Skeletal muscle tissue (tissue), 4 donors: Measurements from ENCODE around the gene DEAF1. TPM values are rescaled to one million over a fixed set of nuclear protein-coding genes. Genes with fewer than 3 reads are reported as not detected.
A peak's percentile ranks its signal among the peaks of the same experiment; 100 is the strongest.

Experiments
- H3K27ac ChIP-seq: one replicate; pipeline ENCODE4 v1.7.0; 2013; ENCODE audit warnings: mild to moderate bottlenecking, low read depth, low read length, inconsistent platforms
- H3K27me3 ChIP-seq, 3 donors: one replicate each; pipeline ENCODE4 v1.7.0; 2013; ENCODE audit warnings: low read length in 3 of 3; ENCODE audit not compliant: control insufficient read depth in 3 of 3, insufficient read depth in 3 of 3
- H3K36me3 ChIP-seq, 3 donors: one replicate each; pipeline ENCODE4 v1.7.0; 2013; ENCODE audit warnings: low read length in 3 of 3; ENCODE audit not compliant: control insufficient read depth in 3 of 3, insufficient read depth in 3 of 3
- H3K4me1 ChIP-seq, 3 donors: one replicate each; pipeline ENCODE4 v1.7.0; 2013; ENCODE audit warnings: low read length in 3 of 3, mild to moderate bottlenecking in 3 of 3; ENCODE audit not compliant: control insufficient read depth in 3 of 3, insufficient read depth in 3 of 3
- H3K4me3 ChIP-seq, 3 donors: one replicate each; pipeline ENCODE4 v1.7.0; 2013; ENCODE audit warnings: low read length in 3 of 3
- H3K9ac ChIP-seq, 3 donors: one replicate each; pipeline ENCODE4 v1.7.0; 2013; ENCODE audit warnings: low read length in 3 of 3, mild to moderate bottlenecking in 3 of 3, moderate library complexity in 2 of 3, low read depth in 1 of 3
- H3K9me3 ChIP-seq, 3 donors: one replicate each; pipeline ENCODE4 v1.7.0; 2013; ENCODE audit warnings: low read length in 3 of 3; ENCODE audit not compliant: control insufficient read depth in 3 of 3
- total RNA-seq: library from RNA; depleted of rRNA; stranded (reverse); fragments of >200 nt; gene quantifications from one replicate; pipeline ENCODE4 v1.2.3, GENCODE V29; 2014
- donor health status: Osteomylitis.

Gene DEAF1
- total RNA-seq, 1 donor from 2014 or later = 17.2 TPM

DNA sequence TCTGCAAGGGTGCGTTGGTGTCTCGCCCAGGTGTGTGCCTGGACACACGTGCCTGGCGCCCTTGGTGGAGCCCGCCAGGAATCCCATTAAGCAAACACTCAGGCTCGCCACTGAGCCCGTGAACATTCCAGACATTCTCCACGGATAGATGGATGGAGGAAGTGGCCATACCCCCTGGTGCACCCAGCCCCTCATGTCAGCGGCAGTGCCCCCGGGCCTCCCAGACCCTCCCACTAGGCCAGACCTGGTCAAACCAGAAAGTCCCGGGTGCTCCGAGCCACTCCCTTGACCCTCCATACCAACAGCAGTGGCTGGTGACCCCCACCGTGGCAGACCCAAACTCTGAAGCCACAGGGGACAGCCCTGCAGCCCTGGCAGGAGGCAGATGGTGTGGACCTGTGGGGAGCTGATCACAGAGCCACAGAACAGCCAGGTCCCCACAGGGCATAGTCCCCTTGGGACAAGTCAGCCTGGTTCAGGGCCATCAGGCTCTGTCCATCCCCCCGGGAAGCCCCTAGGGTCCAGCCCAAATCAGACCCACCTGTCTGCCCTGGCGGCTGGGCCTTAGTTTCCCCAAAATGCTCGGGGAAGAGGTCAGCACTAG is 12.9 kb upstream of the DEAF1 start:
- no peak overlapping the region for H3K4me3 ChIP-seq
- peaks cover 23 to 45% (median 25%) of the 10 kb centered on the region in 3 donors for H3K27me3 ChIP-seq
- H3K9ac ChIP-seq = no peak overlapping the region
- no peaks in the 10 kb centered on the region for H3K9me3 ChIP-seq
- H3K27ac ChIP-seq = peak overlapping the region; percentile 11
- H3K4me1 ChIP-seq = peaks cover 14 to 36% (median 14%) of the 10 kb centered on the region in 3 donors
- peaks cover 0 to 8% (median 1%) of the 10 kb centered on the region in 3 donors for H3K36me3 ChIP-seq

DNA sequence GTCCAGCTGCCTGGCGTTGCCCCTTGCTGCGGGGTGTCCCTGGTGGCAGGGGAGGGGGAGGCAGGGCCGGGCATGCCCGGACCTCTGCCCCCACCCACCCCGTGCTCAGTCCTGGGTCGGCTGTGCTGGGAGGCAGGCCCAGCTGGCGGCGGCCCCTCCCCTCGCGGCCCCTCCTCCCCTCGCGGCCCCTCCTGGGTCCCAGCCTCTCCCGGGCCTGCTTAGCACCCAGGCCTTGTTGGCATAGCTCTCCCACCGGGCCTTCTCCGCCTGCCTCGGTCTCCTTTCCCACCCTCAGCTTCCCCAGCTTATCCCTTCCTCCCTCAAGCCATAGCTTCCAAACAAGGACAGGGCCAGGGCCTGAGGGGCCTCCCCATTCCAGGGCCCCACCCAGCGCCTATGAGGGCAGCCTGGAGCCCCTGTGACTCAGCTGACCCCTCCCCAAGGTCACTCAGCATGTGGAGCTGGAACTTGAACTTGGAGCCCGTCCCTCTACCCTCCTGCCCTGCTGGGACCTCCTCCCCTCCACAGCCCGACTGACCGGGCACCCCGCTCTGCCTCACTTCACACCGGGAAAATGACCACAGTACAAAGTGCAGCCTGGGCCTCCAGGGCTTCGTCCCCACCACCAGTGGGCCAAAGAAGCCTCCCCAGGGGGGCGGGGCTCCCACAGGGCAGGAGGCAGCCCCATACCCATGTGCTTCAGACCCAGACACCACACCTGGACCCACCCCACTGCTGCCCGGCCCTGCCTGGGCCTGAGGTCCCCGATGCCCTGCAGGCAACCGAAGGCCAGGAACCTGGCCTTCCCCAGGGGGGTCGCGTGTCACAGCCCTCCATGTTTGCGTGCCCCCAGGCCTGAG is 12.2 kb upstream of the DEAF1 start:
- Histone ChIP-seq H3K9ac (peak overlapping the region; percentile 50 to 57 (median 53)), H3K27ac (peak overlapping the region; percentile 11), H3K9me3 (no peaks in the 10 kb centered on the region), H3K36me3 (peaks cover under 1 to 9% (median 2%) of the 10 kb centered on the region in 3 donors), H3K4me1 (peaks cover 17 to 40% (median 19%) of the 10 kb centered on the region in 3 donors), H3K4me3 (peak overlapping the region; percentile 22 to 68 (median 56)), H3K27me3 (peaks cover 20 to 45% (median 23%) of the 10 kb centered on the region in 3 donors)

DNA sequence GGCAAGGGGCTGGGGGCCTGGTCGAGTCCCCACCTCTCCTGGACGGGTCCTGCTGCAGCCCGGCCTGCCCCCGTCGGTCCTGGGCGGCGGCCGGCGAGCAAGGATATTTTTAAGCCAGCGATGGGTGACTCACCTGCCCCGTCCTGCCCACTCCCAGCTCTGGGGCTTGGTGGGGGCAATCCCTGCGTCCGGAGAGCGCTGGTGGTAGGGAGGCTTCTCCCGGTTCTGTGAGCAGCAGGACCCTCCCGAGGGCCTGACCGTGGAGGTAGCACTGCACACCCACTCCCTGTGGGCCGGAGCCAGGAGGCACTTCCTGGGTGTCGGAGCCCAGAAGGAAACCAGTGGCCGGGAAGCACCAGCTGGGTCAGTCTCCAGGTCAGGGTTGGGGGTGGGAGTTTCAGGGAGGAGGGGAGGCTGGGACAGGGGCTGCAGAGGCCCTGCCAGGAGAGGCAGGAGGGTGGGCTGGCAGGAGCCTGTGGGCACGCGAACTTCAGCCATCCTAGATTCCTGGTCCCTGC is 11.5 kb upstream of the DEAF1 start:
- Histone ChIP-seq H3K27me3 (peaks cover 20 to 45% (median 23%) of the 10 kb centered on the region in 3 donors), H3K36me3 (peaks cover 7 to 13% (median 7%) of the 10 kb centered on the region in 3 donors), H3K9me3 (no peaks in the 10 kb centered on the region), H3K4me3 (peak overlapping the region; percentile 49 to 68 (median 56)), H3K9ac (peak overlapping the region; percentile 50 to 54 (median 53)), H3K4me1 (peaks cover 17 to 40% (median 19%) of the 10 kb centered on the region in 3 donors), H3K27ac (peak overlapping the region; percentile 11)

DNA sequence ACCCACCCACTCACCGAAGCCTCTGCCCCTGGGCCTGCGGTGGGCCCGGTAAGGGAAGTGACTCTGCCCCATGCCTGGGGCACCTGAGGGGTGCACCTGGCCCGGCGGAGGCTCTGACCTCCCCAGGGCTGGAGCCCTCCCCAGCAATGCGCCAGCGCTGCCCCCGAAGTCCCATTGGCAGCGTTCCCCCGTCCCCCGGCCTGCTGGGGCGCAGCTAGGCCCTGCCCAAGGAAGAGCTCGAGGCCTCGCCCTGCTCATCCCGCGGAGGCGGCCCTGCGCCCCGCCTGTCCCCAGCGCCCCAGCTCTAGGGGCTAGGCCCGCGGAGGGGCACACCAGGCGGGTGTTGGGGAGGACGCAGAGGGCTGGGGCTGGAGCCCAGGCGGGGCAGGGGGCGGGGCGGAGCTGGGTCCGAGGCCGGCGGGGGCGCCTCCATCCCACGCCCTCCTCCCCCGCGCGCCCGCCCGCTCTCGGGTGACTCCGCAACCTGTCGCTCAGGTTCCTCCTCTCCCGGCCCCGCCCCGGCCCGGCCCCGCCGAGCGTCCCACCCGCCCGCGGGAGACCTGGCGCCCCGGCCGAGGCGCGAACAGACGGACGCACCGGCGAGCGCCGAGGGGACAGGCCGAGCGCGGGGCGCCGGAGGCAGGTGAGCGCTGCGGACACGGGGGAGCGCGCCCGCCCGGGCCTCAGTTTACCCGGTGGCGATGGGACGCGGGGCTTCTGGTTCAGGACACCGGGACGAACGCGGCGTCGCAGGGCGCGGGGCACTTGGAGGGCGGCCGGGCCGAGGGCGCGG is 10.8 kb upstream of the DEAF1 start, which contains the start of gene EPS8L2:
TSS of gene EPS8L2 (plus strand) at position 586 of the 793 bp plus-strand sequence. CDS start 3,177 bp downstream, outside the sequence.
- Histone ChIP-seq H3K9ac (peak within 1 kb of the TSS; percentile 53 to 57 (median 57)), H3K27ac (peak within 1 kb of the TSS; percentile 11), H3K4me3 (peak within 1 kb of the TSS; percentile 49 to 68 (median 56))

DNA sequence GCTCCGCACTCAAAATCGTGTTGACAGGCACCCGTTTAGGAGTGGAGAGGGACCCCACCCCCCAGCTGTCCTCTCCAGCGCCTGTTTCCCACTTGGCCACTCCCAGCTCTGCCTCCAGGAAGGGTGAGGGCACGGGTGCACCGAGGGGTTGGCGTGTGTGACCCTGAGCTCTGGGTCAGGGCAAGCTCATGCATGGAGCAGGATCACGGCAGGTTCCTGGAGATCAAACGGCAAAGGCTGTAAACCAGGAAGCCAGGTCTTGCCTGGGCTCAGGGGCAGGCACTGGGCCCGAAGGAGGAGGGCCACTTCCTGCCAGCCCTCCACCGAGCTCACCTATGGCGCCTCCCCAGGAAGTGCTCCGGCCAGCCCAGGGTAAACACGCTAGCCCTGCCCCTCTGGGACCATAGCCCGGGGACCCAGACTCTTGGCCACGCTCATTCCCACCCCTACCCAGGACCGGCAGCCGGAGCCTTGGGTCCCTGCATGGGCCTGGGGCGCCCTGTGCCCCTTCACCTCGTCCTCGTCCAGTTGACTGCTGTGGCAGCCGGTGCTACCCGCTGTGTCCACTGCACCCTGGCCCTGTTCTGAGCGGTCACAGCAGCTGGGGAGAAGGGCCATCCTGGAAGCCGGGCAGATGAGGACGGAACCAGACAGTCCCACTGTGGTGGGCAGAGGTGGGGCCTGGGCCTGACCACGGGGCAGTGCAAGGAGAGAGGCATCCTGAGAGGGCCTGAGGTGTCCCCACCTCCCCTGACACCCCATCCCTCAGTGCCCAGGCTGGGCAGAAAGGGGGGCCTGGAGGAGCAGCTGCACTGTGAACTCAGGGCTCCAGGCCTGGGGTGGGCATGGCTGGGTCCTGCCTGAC is 10.0 kb upstream of the DEAF1 start:
- H3K9ac ChIP-seq = peak overlapping the region in 2 of 3 donors; percentile 3 to 57
- H3K27ac ChIP-seq = peak overlapping the region; percentile 5
- peaks cover 19 to 36% (median 20%) of the 10 kb centered on the region in 3 donors for H3K27me3 ChIP-seq
- H3K4me1 ChIP-seq = peaks cover 15 to 40% (median 19%) of the 10 kb centered on the region in 3 donors
- no peaks in the 10 kb centered on the region for H3K9me3 ChIP-seq
- H3K36me3 ChIP-seq = peaks cover 9 to 17% (median 15%) of the 10 kb centered on the region in 3 donors
- no peak overlapping the region for H3K4me3 ChIP-seq

More for the DNA sequence above, 10.8 kb upstream of the DEAF1 start, which contains the start of gene EPS8L2:
- H3K27me3 ChIP-seq = peaks cover 20 to 44% (median 23%) of the 10 kb centered on the region in 3 donors
- H3K36me3 ChIP-seq = peaks cover 7 to 16% (median 10%) of the 10 kb centered on the region in 3 donors
- no peaks in the 10 kb centered on the region for H3K9me3 ChIP-seq
- H3K4me1 ChIP-seq = peaks cover 16 to 40% (median 19%) of the 10 kb centered on the region in 3 donors

DNA sequence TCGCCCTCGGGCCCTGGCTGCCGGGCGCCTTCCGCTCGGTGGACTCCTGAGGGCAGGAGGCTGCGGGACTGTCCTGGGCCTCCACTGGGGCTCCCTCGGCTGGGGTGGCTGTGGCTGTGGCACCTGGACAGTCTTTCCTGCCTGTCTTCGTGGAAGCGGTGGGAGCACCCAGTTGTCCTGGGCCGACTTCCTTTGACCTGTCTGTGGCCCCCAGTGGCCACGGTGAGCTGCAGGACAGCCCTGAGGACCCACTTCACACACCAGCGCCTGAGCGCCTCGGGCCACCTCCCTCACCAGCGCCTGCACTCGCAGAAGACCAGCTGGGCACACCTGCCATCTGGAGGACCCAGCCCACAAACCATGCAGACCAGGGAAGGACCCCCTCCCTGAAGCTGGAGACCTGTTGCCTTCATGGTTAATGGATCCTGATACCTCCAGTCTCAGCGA is 9.2 kb upstream of the DEAF1 start:
- Histone ChIP-seq H3K36me3 (peaks cover 12 to 17% (median 17%) of the 10 kb centered on the region in 3 donors), H3K4me1 (peaks cover 19 to 44% (median 20%) of the 10 kb centered on the region in 3 donors), H3K4me3 (no peak overlapping the region), H3K27me3 (peaks cover 14 to 28% (median 18%) of the 10 kb centered on the region in 3 donors), H3K27ac (no peak overlapping the region), H3K9ac (no peak overlapping the region), H3K9me3 (no peaks in the 10 kb centered on the region)

DNA sequence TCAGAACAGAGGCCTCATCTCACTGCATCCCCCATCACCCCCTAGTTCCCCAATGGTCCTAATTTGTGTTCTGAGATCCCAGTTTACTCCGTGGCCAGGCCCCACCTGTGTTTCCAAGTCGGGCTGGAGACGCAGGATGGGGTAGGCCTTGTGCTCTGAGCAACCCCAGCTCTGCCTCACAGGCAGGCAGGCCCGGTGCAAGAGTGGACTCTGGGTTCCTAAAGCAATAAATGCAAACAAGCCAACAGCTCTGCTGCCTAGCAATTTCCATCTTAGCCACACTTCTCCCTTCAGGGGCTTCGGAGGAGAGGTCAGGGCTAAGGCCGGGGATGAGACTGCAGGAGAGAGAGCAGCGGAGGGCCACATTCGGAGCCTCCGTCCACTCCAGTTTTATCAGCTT is 8.5 kb upstream of the DEAF1 start:
- Histone ChIP-seq H3K36me3 (peaks cover 12 to 17% (median 17%) of the 10 kb centered on the region in 3 donors), H3K9me3 (no peaks in the 10 kb centered on the region), H3K4me3 (no peak overlapping the region), H3K27ac (peak overlapping the region; percentile 36), H3K27me3 (peaks cover 14 to 23% (median 18%) of the 10 kb centered on the region in 3 donors), H3K4me1 (peaks cover 19 to 48% (median 25%) of the 10 kb centered on the region in 3 donors), H3K9ac (peak overlapping the region in 1 of 3 donors; percentile 40)

DNA sequence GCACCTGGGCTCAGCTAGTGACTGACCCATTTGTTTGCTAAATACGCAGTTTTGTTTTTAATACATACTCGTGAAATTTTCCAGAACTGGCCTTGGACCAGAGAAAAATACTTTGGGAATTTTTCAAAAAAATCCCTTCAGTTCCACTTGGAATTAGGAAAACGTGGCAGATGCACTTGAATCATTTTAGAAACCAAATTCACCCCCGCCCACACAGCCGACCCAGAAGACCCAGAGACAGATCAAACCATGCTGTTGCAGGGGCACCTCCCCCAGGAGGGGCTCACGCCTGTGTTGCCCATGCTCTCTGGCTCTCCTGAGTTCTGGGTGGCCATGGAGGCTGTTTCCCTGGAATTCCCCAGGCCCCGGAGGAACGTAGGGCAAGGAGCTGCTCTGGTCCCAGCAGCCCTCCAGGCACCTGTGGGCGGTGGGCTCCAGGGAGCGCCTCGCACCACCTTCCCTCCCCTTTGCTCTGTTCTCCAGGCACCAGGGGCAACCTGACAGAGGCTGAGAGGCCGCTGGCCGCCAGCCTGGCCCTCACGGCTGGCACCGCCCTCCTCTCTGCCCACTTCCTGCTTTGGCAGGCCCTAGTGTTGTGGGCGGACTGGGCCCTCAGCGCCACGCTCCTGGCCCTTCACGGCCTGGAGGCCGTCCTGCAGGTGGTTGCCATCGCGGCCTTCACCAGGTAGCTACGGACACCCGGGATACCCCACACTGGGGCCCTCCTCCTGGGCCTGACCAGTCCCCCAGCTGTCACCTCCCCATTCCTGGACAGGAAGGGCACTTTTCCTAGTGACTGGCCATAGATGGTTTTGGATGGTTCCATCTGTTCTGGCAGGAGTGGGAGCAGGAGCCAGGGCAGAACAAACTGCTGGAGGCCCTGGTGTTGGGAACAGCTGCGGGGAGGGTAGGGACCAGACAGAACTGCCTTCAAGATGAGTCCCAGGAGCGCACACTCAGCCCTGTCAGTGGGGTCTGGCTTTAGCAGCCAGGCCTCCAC is 7.7 kb upstream of the DEAF1 start:
- Histone ChIP-seq H3K9me3 (no peaks in the 10 kb centered on the region), H3K4me3 (no peak overlapping the region), H3K9ac (peak overlapping the region in 2 of 3 donors; percentile 10 to 40), H3K4me1 (peaks cover 23 to 56% (median 33%) of the 10 kb centered on the region in 3 donors), H3K27ac (peak overlapping the region; percentile 36), H3K27me3 (peaks cover 11 to 16% (median 14%) of the 10 kb centered on the region in 3 donors), H3K36me3 (peaks cover 12 to 17% (median 17%) of the 10 kb centered on the region in 3 donors)
